Measurements from ENCODE around the gene CDH2. TPM values are rescaled to one million over a fixed set of nuclear protein-coding genes. Genes with fewer than 3 reads are reported as not detected.

The CDH2 gene
- total and polyA plus RNA-seq, 4 donors: 0.14 to 5.0 (median 0.87) TPM

DNA sequence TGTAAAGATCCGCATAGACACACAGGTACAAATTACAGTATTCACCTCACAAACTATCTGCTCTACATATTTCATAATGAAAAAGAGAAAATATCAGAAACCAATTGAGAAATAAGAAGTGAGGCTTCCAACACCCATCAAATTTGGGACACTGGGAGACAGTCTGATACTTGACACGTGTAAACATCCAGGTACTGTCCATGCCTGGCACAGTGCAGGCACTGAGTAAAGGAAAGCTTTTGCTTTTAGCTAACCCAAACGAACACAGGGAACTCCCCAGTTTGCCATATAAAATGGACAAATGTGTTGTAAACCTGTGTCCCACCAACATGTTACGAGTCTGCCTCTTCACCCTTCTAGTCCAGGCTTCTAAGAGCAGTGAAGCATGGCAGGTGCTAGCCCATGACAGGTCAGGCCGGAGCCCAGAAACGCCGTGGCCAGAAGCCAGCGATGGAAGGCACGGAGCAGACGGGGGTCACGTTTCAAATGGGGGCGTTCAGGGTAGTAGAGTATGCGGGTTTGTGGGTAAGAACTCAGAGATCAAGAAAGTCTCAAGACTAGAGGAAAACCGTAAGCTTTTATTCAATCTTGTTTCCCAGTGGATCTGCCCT lies 27.0 kb downstream of the CDH2 start:
- 91 to 92% methylated on average over 14 of the region's 14 CpGs for WGBS, 2 donors
- ATAC-seq (ENCODE audit: insufficient read depth, low FRiP score): no peak
- H3K27me3 ChIP-seq (ENCODE audit: control insufficient read depth in 3 of 3, insufficient read depth in 3 of 3, low read length in 2 of 3): no peaks in the 10 kb centered on the region
- no peak overlapping the region for H3K9ac ChIP-seq (ENCODE audit: insufficient read depth in 1 of 2, low read length in 2 of 2)
- TF ChIP-seq CTCF (IDR thresholded peaks at IDR 0.05; ENCODE audit: control extremely low read depth, extremely low read depth): no peak
- H3K4me3 ChIP-seq: no peak overlapping the region
- peaks cover 0 to 25% (median 4%) of the 10 kb centered on the region in 5 donors for H3K4me1 ChIP-seq (ENCODE audit: control insufficient read depth in 5 of 5, insufficient read depth in 5 of 5, low read length in 5 of 5)
- DNase-seq: no peak
- H3K27ac ChIP-seq (ENCODE audit: low read depth in 1 of 2, low read length in 1 of 2): peak overlapping the region in 1 of 2 donors; percentile 13
- H3K9me3 ChIP-seq (ENCODE audit: control insufficient read depth in 4 of 4, insufficient read depth in 3 of 4, low read length in 3 of 4): peaks cover 0 to 3% (median 0%) of the 10 kb centered on the region in 4 donors
- no peaks in the 10 kb centered on the region for H3K36me3 ChIP-seq (ENCODE audit: control insufficient read depth in 4 of 4, insufficient read depth in 4 of 4, low read length in 4 of 4)

- Histone ChIP-seq H3K27ac (ENCODE audit: low read depth in 1 of 2, low read length in 1 of 2) (no peak overlapping the region), H3K4me3 (no peak overlapping the region), H3K9ac (ENCODE audit: insufficient read depth in 1 of 2, low read length in 2 of 2) (no peak overlapping the region), H3K36me3 (ENCODE audit: control insufficient read depth in 4 of 4, insufficient read depth in 4 of 4, low read length in 4 of 4) (no peaks in the 10 kb centered on the region), H3K4me1 (ENCODE audit: control insufficient read depth in 5 of 5, insufficient read depth in 5 of 5, low read length in 5 of 5) (peaks cover 0 to 16% (median 4%) of the 10 kb centered on the region in 5 donors), H3K9me3 (ENCODE audit: control insufficient read depth in 4 of 4, insufficient read depth in 3 of 4, low read length in 3 of 4) (peaks cover 0 to 3% (median 0%) of the 10 kb centered on the region in 4 donors), H3K27me3 (ENCODE audit: control insufficient read depth in 3 of 3, insufficient read depth in 3 of 3, low read length in 2 of 3) (no peaks in the 10 kb centered on the region)
- ATAC-seq (ENCODE audit: insufficient read depth, low FRiP score) (no peak), DNase-seq (peak in 2 of 3 donors; percentile 57 to 72)
- 22 to 31% methylated on average over 5 of the region's 5 CpGs for WGBS, 2 donors
- no peak for TF ChIP-seq CTCF (IDR thresholded peaks at IDR 0.05; ENCODE audit: control extremely low read depth, extremely low read depth)
Measured at GRCh38 chr18:28147674-28148171, 29.2 kb downstream of the CDH2 start.

GRCh38 chr18:28143725-28144124 lies 33.2 kb downstream of the CDH2 start:
- DNase-seq (no peak), ATAC-seq (ENCODE audit: insufficient read depth, low FRiP score) (no peak)
- Histone ChIP-seq H3K27me3 (ENCODE audit: control insufficient read depth in 3 of 3, insufficient read depth in 3 of 3, low read length in 2 of 3) (no peaks in the 10 kb centered on the region), H3K4me3 (no peak overlapping the region), H3K9me3 (ENCODE audit: control insufficient read depth in 4 of 4, insufficient read depth in 3 of 4, low read length in 3 of 4) (no peaks in the 10 kb centered on the region), H3K9ac (ENCODE audit: insufficient read depth in 1 of 2, low read length in 2 of 2) (no peak overlapping the region), H3K27ac (ENCODE audit: low read depth in 1 of 2, low read length in 1 of 2) (no peak overlapping the region), H3K36me3 (ENCODE audit: control insufficient read depth in 4 of 4, insufficient read depth in 4 of 4, low read length in 4 of 4) (no peaks in the 10 kb centered on the region), H3K4me1 (ENCODE audit: control insufficient read depth in 5 of 5, insufficient read depth in 5 of 5, low read length in 5 of 5) (peaks cover 0 to 12% (median 4%) of the 10 kb centered on the region in 5 donors)
- WGBS, 2 donors: 46% methylated on average over 2 of the region's 2 CpGs
- no peak for TF ChIP-seq CTCF (IDR thresholded peaks at IDR 0.05; ENCODE audit: control extremely low read depth, extremely low read depth)
